Activated CD8-positive, alpha-beta memory T cell treated with anti-CD3 and anti-CD28 coated beads, Interleukin-2, amount 50 U/mL, for 24 hours (primary cell): ENCODE data around the gene FKBP2.
A peak's percentile ranks its signal among the peaks of the same experiment; 100 is the strongest.

Source experiments
- DNase-seq: peaks from one replicate; pipeline ENCODE4 v3.0.0-alpha.2; 2020; ENCODE audit errors: extremely low read depth

The FKBP2 gene

DNA sequence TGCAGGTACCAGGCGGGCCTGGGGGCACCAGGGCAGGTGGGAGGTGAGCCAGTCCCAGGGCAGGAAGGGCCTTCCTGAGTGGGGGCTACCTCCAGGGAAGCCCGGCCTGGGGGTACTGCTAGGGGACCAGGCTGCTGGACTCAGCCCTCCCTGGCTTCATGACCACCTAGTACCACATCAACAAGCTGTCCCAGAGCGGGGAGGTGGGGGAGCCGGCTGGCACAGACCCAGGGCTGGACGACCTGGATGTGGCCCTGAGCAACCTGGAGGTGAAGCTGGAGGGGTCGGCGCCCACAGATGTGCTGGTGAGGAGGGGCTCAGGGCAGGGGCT, 21.6 kb upstream of the FKBP2 start:
- no peak for DNase-seq

DNA sequence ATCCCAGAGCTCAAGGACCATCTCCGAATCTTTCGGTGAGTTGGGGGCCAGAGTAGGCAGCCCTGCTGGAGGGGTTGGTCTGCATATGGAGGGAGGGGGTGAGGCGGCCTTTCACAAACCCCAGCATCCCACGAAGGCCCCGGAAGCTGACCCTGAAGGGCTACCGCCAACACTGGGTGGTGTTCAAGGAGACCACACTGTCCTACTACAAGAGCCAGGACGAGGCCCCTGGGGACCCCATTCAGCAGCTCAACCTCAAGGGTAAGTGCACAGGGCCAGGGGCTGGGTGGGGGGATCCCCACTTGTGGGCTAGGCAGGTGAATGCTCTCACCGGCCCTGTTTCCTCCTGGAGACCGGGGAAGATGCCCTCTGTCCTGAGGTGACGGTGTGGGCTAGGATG, 21.1 kb upstream of the FKBP2 start:
- no peak for DNase-seq

DNA sequence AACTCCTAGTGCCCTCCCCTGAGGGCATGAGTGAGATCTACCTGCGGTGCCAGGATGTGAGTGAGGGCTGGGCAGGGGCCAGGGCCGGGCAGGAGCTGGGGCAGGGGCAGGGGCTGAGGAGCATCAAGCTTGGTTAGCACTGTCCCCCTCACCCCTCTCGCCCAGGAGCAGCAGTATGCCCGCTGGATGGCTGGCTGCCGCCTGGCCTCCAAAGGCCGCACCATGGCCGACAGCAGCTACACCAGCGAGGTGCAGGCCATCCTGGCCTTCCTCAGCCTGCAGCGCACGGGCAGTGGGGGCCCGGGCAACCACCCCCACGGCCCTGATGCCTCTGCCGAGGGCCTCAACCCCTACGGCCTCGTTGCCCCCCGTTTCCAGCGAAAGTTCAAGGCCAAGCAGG, 20.6 kb upstream of the FKBP2 start:
- no peak for DNase-seq

DNA sequence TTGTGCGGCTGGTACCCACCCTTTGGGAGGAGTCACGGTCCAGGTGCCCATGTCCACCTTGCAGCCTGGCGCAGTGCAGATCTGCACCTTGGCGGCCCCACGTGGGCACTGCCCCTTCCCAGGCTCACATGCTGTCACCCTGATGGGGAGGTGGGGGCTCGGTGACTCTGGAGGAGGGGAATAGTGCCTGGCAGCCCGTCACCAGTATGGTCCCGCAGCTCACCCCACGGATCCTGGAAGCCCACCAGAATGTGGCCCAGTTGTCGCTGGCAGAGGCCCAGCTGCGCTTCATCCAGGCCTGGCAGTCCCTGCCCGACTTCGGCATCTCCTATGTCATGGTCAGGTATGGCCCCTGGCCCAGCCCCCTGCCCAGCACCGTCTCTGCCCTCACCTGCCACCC, 20.1 kb upstream of the FKBP2 start:
- no peak for DNase-seq

DNA sequence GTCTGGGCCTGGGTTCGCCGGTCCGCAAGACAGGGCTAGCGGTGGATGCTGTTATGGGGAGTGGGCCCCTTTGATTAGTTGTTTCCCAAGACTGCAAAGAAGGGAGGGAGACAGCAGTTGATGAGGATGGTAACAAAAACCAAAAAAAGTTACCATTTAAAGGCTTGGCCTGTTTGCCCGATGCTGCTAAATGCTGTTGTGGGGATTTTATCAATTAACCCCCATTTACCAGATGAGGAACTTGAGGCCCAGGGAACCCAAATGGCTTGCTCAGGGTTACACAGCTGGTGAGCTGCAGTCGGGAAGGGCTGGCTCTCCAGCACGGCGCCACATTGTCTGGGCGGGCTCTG, 18.3 kb upstream of the FKBP2 start:
- no peak for DNase-seq

DNA sequence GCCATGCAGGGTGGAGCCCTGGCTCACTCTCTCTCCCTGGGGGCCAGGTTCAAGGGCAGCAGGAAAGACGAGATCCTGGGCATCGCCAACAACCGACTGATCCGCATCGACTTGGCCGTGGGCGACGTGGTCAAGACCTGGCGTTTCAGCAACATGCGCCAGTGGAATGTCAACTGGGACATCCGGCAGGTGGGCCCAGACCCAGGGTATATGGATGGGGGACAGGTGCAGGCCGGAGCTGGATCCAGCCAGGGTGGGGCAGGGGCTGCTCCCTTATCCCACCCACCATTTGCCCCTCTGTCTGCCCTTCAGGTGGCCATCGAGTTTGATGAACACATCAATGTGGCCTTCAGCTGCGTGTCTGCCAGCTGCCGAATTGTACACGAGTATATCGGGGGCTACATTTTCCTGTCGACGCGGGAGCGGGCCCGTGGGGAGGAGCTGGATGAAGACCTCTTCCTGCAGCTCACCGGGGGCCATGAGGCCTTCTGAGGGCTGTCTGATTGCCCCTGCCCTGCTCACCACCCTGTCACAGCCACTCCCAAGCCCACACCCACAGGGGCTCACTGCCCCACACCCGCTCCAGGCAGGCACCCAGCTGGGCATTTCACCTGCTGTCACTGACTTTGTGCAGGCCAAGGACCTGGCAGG, 17.8 kb upstream of the FKBP2 start:
- no peak for DNase-seq

DNA sequence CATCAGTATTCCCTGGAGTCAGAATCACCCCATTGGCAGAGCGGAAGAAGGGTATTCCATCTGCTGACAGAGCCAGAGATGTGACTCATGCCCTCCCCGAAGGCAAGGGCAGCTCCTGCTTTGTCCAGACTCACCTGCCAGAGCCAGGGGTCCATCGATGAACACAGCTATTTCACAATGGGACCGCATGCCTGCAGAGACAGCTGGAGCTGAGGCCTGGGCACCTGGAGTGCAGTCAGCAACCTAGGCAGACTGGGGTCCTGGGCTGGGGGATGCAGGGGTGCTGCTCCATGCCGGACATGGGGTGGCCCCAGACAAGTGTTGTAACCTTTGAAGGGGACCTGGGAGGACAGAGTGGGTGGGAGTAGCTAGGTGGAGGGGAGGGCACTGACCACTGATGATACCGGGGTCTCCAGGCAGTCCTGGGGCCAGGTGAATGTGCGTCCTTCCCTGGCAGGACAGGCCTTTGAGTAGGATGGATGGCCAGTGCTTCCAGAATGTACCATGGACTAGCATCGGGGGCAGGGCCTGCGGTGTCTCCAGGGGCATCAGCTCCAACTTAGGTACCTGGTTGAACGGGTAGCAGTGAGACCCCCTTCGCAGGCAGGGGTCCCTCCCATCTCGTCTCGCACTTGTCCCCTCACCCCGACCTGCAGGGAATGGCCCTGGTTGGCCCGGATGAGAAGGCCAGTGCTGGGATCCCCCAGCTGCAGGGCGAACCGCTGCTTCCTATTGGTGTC, 16.6 kb upstream of the FKBP2 start:
- DNase-seq, result no peak

DNA sequence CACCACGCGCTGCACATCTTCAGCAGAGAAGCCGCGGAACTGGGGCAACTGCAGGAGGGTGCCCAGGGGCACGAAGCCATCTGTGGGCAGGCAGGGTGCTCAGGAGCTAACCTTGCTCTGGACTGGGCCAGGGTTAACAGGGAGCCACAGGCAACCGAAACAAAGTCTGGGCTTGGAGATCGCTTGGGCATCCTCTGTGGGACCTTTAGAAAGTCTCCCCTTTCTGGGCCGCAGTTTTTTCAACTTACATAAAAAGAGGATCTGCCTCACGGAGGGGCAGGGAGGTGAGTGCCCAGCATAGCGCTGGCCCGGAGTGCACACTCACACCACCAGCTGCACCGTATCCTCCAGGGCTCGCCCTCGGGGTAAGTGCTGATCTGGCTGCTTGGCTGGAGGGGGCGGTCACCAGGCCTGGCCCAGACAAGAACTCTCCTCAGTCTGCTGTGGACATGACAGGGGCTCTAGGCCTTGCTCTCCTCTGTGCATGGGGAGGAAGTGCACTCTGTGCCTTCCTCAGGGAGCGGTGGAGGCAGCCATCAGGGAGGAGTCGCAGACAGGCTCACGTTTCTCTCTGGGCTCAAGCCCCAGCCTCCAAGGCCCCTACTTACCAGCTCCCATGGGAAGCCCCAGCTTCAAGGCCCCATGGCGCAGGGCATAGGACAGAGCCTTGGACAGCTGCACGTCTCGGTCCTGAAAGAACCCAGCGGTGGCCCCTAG, 15.8 kb upstream of the FKBP2 start:
- no peak for DNase-seq

DNA sequence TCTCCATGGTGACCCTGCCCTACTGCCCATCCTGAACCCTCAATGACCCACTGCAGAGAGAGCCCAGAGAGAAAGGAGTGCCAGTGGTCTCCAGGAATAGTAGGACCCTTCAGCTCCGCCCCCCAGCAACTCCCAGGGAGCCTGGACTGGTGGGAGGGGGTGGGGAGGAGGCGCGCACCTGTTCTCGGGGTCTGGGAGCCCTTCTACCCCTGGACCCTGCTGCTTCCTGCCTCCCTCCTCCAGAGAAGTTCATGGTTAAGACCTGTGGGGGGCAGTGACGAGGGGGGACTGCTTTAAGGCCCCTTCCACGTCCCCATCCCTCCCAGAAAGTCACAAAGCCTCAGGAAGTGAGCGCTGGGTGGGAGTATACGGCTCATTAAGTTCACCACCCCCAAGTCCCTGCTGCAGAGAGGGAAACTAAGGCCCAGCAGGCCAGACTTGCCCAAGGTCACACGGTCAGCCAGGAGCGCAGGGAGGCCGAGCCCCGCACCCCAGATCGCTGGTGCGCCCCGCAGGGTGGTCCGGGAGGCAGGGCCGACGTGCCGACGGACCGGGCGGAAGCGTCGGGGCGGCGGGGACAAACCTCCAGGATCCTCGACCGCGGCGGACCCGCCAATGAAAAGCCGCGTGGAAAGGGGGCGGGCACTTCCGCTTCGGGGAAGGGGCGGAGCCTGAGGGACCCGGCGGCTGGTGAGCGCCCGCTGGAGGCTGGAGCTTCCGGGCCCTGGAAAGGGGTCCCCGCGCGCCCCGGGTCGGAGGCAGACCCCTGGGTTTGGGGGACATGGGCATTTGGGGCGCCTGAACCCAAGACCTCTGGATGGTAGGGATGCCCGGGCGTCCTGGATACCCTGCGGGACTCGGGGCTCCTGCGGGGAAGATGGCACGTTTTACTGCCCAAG, 15.0 kb upstream of the FKBP2 start, which contains the start of the genes NUDT22 and TRPT1:
TSS of gene NUDT22 (plus strand) at position 667 of the 899 bp plus-strand sequence. CDS start 379 bp downstream, outside the sequence.
TSS of gene TRPT1 (minus strand) at position 579 of the 899 bp plus-strand sequence. CDS start at position 253, 326 bp downstream.
- DNase-seq, result peak; percentile 80

DNA sequence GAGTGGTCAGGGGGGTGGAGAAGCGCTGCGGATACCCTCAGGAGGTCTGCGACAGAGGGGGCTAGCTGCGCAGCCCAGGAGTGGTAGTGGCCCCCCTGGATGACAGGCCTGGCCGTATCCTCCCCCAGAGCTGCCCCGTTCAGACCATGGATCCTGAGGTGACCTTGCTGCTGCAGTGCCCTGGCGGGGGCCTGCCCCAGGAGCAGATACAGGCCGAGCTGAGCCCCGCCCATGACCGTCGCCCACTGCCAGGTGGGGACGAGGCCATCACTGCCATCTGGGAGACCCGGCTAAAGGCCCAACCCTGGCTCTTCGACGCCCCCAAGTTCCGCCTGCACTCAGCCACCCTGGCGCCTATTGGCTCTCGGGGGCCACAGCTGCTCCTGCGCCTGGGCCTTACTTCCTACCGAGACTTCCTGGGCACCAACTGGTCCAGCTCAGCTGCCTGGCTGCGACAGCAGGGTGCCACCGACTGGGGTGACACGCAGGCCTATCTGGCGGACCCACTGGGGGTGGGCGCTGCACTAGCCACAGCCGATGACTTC, 14.3 kb upstream of the FKBP2 start:
- no peak for DNase-seq

DNA sequence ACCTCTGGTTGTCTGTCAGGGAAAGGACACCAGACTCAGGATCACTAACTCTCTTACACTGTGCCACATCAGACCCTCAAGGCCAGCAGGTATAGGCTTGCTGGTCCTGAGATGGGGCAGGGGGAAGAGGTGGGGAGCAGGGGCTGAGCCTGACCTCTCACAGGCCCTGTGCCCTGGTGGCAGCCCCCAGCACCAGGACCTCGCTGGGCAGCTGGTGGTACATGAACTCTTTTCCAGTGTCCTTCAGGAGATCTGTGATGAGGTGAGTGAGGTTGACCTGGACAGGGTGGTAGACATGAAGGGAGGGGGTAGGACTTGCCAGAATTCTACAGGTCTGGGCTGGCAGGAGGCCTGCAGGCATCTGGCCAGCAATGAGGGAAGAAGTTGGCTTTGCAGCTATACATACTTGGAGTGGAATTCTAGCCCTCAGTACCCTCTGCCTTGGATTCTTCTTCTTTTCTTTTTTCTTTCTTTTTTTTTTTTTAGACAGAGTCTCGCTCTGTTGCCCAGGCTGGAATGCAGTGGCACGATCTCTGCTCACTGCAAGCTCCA, 13.4 kb upstream of the FKBP2 start:
- no peak for DNase-seq

DNA sequence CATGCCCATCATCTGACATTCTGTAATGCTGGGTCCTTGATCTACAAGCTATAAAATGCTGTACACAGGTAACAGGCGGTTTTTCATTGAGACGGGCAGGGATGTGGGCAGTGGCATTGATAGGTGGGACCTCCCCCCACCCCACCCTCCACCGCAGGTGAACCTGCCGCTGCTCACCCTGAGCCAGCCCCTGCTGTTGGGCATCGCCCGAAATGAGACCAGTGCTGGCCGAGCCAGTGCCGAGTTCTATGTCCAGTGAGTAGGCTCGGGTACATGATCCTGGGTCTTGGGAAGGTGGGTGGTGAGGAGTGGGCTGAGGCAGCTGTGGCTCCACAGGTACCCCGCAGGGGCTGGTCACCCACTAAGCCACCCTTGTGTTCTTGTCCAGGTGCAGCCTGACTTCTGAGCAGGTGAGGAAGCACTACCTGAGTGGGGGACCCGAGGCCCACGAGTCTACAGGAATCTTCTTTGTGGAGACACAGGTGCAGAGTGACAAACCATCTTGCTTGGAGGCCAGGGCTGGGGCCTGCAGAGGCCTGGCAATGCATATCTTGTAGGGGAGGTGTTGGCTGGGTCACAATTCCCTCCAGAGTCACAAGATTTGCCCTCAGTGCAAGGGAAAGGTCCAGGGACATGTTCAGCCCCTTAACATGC, 11.7 kb upstream of the FKBP2 start:
- DNase-seq, result no peak

DNA sequence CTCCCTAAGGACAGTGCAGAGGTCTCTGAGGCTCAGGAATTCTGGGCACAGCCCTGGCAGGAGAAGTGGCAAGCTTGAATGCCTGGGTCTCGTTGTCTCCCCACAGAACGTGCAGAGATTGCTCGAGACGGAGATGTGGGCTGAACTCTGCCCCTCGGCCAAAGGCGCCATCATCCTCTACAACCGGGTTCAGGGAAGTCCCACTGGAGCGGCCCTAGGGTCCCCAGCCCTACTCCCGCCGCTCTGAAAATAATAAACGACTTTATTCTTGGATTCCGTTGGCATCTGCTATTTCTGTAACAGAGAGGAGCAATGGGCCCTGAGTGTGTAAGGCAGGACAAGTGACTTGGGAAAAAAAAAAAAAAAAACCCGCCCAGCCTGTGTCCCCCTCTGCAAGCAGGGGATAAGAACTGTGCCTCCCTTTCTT, 11.1 kb upstream of the FKBP2 start:
- DNase-seq, result no peak

DNA sequence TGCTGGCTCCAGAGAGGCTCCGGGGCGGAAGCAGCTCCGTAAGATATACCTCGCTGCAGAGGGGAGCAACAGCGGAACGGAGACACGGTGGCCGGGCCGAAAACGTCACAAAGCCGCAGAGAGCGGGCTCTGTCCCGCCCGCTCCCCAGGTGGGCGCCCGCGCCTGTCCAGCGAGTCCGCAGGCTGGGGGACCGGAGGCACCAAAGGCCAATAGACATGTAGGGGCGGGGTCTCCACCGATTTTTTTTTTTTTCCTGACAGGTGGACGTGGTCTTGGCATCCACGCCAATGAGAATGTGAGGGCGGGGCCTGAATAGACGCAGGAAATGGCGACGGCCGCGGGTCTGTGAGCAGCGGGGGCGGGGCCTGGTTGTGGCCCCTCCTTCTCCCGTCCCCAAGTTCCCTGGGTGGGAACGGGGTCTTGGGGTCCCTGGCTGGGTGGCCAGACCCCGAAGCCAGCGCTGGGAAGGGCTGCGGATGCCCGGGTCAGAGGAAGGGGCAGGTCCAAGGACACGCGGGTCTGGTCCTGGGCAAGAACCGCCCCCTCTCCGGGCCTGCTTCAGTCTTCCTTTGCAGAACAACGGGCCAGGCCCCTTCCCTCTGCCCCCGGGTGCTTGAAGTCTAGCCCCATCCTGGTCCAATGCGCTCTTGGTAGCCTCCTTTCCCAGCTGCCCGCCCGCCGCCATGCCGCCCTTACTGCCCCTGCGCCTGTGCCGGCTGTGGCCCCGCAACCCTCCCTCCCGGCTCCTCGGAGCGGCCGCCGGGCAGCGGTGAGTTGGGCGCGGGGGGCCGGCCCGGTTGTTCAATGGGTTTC, 10.5 kb upstream of the FKBP2 start, which contains the start of gene DNAJC4:
TSS of gene DNAJC4 (plus strand) at position 378 of the 814 bp plus-strand sequence. CDS start at position 685, 307 bp downstream.
- DNase-seq, result peak; percentile 79

DNA sequence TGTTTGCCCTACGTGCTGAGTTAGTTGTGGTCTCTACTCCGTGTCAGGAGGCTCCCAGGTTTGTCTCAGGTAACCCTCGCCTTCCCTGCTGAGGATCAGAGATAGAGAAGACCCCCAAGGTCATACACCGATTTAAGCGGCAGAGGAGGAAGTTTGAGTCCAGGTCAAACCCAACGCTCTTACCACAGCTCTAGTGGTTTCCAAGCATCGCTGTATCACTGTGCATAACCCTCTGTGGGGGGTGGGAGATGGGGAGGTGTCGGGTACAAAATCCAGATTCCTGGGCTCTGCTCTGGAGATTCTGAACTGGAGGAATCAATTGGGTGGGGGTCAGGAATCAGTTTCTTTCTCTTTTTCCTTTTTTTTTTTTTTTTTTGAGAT, 9.9 kb upstream of the FKBP2 start:
- DNase-seq, result no peak

DNA sequence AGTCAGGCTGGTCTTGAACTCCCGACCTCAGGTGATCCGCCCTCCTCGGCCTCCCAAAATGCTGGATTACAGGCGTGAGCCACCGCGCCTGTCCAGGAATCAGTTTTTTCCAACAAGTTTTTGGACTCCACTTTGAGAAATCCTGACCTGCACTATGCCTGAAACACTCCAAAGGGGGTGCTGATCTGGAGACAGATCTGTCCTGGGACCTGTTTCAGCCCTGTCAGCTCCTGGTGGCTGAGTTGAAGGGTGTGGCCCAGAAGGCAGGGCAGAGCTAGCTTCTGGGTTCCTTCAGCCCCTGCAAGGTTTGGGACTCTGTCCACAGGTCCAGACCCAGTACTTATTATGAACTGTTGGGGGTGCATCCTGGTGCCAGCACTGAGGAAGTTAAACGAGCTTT, 9.3 kb upstream of the FKBP2 start:
- DNase-seq, result no peak

DNA sequence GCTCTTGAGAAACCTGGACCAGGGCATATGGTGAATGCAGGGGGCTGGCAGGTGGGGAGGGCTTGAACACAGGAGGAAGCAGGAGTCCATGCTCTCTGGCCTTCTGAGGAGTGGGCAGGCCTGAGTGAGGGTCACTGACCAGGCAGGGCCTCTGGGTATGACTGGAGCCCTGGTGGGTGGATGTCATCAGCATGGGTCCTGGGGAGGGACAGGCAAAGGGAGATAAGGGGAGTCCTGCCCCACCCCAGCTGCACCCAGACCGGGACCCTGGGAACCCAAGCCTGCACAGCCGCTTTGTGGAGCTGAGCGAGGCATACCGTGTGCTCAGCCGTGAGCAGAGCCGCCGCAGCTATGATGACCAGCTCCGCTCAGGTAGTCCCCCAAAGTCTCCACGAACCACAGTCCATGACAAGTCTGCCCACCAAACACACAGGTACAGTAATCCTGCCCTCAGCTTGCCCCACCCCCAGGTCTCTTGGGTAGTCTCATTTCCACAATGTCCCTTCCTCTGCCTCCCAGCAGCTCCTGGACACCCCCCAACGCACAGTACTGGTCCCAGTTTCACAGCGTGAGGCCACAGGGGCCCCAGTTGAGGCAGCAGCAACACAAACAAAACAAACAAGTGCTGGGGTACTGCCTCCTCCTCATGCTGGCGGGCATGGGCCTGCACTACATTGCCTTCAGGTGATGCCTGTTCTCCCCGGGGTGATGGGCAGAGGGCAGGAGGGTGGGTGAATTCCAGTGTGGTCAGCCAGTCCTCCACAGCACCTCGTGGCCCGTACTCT, 8.5 kb upstream of the FKBP2 start:
- no peak for DNase-seq

DNA sequence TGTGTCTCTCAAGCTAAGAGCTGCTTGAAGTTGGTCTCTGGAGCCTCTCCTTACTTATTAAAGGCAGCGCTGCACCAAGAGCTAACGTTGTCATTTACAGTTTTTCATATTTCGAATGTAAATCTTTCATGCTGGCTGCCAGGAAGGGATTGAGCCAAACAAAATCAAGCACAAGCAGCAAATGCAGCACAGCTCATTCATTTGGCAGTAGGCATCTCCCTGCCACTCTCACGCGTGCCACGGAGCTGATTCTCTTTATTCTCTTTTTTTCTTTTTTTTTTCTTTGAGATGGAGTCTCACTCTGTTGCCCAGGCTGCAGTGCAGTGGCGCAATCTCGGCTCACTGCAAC, 8.0 kb upstream of the FKBP2 start:
- no peak for DNase-seq

DNA sequence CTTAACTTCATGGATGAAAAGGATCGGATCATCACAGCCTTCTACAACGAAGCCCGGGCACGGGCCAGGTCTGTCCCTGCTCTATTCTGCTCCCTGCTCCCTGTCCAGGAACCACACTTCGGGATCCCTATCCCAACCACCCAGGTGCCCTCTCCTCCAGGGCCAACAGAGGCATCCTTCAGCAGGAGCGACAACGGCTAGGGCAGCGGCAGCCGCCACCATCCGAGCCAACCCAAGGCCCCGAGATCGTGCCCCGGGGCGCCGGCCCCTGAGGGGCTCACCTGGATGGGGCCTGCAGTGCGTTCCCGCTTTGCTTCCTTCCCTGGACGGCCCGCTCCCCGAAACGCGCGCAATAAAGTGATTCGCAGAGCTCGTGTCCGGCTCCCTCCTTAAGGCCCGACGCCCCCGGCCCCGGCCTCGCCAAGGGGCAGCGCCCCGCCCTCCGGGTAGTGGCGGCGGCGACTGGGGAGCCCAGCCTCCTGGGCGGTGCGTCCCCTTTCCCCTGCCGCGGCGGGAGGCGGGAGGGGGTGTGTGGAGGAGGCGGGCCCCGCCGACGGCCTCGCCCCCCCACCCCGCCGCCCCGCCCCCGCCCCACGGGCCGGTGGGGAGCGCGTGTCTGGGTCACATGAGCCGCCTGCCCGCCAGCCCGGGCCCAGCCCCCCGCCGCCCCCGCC, 6.8 kb upstream of the FKBP2 start, which contains the start of gene VEGFB:
TSS of gene VEGFB (plus strand) at position 672 of the 674 bp plus-strand sequence. CDS start 250 bp downstream, outside the sequence.
- no peak for DNase-seq
